Measurements from ENCODE around the gene TRMT1L.

GRCh38 chr1:185094761-185095160, 62.0 kb downstream of the TRMT1L start:
- TF ChIP-seq REST (IDR thresholded peaks at IDR 0.05; ENCODE audit: insufficient read depth in 1 of 2, low read depth in 2 of 2, low read length in 1 of 2) (no peak), CTCF (IDR thresholded peaks at IDR 0.05) (no peak), POLR2AphosphoS5 (IDR thresholded peaks at IDR 0.05; ENCODE audit: low read depth, low read length) (no peak), SIN3A (IDR thresholded peaks at IDR 0.05; ENCODE audit: borderline replicate concordance, insufficient read depth, low read depth, low read length) (no peak), TCF7L2 (IDR thresholded peaks at IDR 0.05; ENCODE audit: low read depth, low read length) (no peak)
